ENCODE data around the gene LRRC27.

- TF ChIP-seq CTCF (IDR thresholded peaks at IDR 0.05) (no peak), POLR2A (IDR thresholded peaks at IDR 0.05) (no peak)
Observed at GRCh38 chr10:132385721-132386418, 53.9 kb downstream of the LRRC27 start.
